Measurements from ENCODE around the gene PNMA8B.

GRCh38 chr19:46452186-46452585 lies 43.5 kb downstream of the PNMA8B start:
- TF ChIP-seq CTCF (IDR thresholded peaks at IDR 0.05) (no peak), POLR2A (IDR thresholded peaks at IDR 0.05) (no peak)

Data from esophagus squamous epithelium (tissue), 4 donors.